Pancreas (tissue), 10 donors: ENCODE data around the gene CAMSAP1. TPM values are rescaled to one million over a fixed set of nuclear protein-coding genes. Genes with fewer than 3 reads are reported as not detected.
"Not testable (repeated sequence)": the region's sequence is repeated elsewhere in the genome, so short reads cannot be mapped to it uniquely, and the experiment has no call there.

Source experiments
- ATAC-seq, 4 donors: fragments of 200-7000 bp; cut with Tn5 transposase; one replicate each; pipeline versions ENCODE4 v1.8.0 to v1.9.1; 2020; ENCODE audit warnings: mild to moderate bottlenecking in 4 of 4, moderate library complexity in 4 of 4
- DNase-seq, 6 donors: peaks; one replicate each; pipeline ENCODE4 v3.0.0-alpha.2; 2020
- FAIRE-seq: peaks from 2 replicates; lab custom pipeline; 2012; peaks lifted over from hg19 to GRCh38; lab: Jason Lieb, UNC
- H3K27ac ChIP-seq, 4 donors: fragments of 200-600 bp; sonication (generic); 1 replicate in 3 of 4; 2 replicates in 1 of 4; pipeline versions ENCODE4 v1.5.0 to v1.8.0; 2020
- H3K27me3 ChIP-seq, 4 donors: fragments of 200-600 bp; one replicate each; pipeline ENCODE4 v1.8.0; 2021
- H3K36me3 ChIP-seq, 3 donors: fragments of 200-600 bp; sonication (generic) in 1 of 3; one replicate each; pipeline versions ENCODE4 v1.5.0 to v1.8.0; 2020 to 2021
- H3K4me1 ChIP-seq, 3 donors: fragments of 200-600 bp; one replicate each; pipeline ENCODE4 v1.8.0; 2021
- H3K4me3 ChIP-seq, 4 donors: fragments of 200-600 bp; sonication (generic) in 2 of 4; one replicate each; pipeline versions ENCODE4 v1.5.0 to v1.8.0; 2020 to 2021
- H3K9me3 ChIP-seq, 4 donors: fragments of 200-600 bp; one replicate each; pipeline ENCODE4 v1.8.0; 2021
- CTCF ChIP-seq, 4 donors: fragments of 200-600 bp; sonication (generic) in 3 of 4; IDR thresholded peaks; one replicate each; pipeline versions ENCODE4 v1.5.0 to v1.8.0; 2021; ENCODE audit warnings: antibody characterized with exemption in 4 of 4
- WGBS, 2 donors: extraction: QIAGEN DNeasy Blood & Tissue Kit; methylation state at CpG; one replicate each; pipeline ENCODE4 v1.1.7; 2013; 5-methylcytosine and 5-hydroxymethylcytosine counted together
- intact Hi-C, 3 donors: fragments of 100-400 bp; cut with DNase I; formaldehyde crosslinking; loops; one replicate each; pipeline versions ENCODE4 v1.11.1 to v1.14.2; 2022
- polyA plus RNA-seq, 2 donors: library from polyadenylated mRNA; stranded (reverse); fragments of 200-250 nt; gene quantifications; one replicate each; pipeline ENCODE4 v1.2.3, GENCODE V29; 2013
- total RNA-seq, 6 donors: library from RNA; stranded (reverse); fragmentation: NEBNext Ultra II Directional in 4 of 6; extraction: Animal tissue kit (Norgen Biotek cat#: 25700) in 4 of 6; gene quantifications; one replicate each; pipeline versions ENCODE4 v1.2.1 to v1.2.4, GENCODE V29; 2021 to 2023
- donor health status: healthy with polysubstance abuse.
- donor health status: DM: no; HTN: no; CAD: no; lungs with moderate emphysema.
- donor health status: DM: no; HTN: no; CAD: no.
- donor health status: control.
- donor health status: control.
- donor health status: Bipolar disorder and iron deficiency.
- donor health status: DM: yes; HTN: yes; CAD: no.
- donor health status: DM: no; HTN: no; CAD: no.
- donor health status: DM: no; HTN: no; CAD: no.
- donor health status: DM: yes; HTN: yes; CAD: no.

Gene CAMSAP1
- total and polyA plus RNA-seq, 8 donors: 3.8 to 20.1 (median 12.7) TPM

- 90 to 92% methylated on average over 18 of the region's 18 CpGs for WGBS, 2 donors
- no peak for TF ChIP-seq CTCF (IDR thresholded peaks at IDR 0.05)
- intact Hi-C loops: no loop called here
These were observed 38.6 kb upstream of the CAMSAP1 start for GRCh38 chr9:135945969-135946368.

GRCh38 chr9:135944444-135945252, 37.3 kb upstream of the CAMSAP1 start:
- Histone ChIP-seq H3K4me1 (no peaks in the 10 kb centered on the region), H3K36me3 (peaks cover 0 to 27% (median 8%) of the 10 kb centered on the region in 3 donors), H3K27me3 (no peaks in the 10 kb centered on the region), H3K9me3 (no peaks in the 10 kb centered on the region), H3K27ac (no peak overlapping the region), H3K4me3 (no peak overlapping the region)
- DNase-seq (no peak), ATAC-seq (no peak), FAIRE-seq (no peak)
- no peak for TF ChIP-seq CTCF (IDR thresholded peaks at IDR 0.05)
- WGBS, 2 donors: 91% methylated on average over 36 of the region's 36 CpGs
- intact Hi-C loops: no loop called here

More at GRCh38 chr9:135945969-135946368, 38.6 kb upstream of the CAMSAP1 start:
- no peaks in the 10 kb centered on the region for H3K27me3 ChIP-seq
- no peak for DNase-seq
- H3K9me3 ChIP-seq: no peaks in the 10 kb centered on the region
- FAIRE-seq: no peak
- H3K27ac ChIP-seq: no peak overlapping the region
- H3K4me1 ChIP-seq: no peaks in the 10 kb centered on the region
- no peak overlapping the region for H3K4me3 ChIP-seq
- H3K36me3 ChIP-seq: peaks cover 0 to 30% (median 8%) of the 10 kb centered on the region in 3 donors
- ATAC-seq: no peak

- intact Hi-C loops, DNase-seq, ATAC-seq, H3K27ac ChIP-seq, H3K4me1 ChIP-seq, FAIRE-seq, H3K27me3 ChIP-seq, H3K9me3 ChIP-seq, H3K4me3 ChIP-seq: not testable (repeated sequence)
- peaks cover 0 to 31% (median 8%) of the 10 kb centered on the region in 3 donors for H3K36me3 ChIP-seq
- WGBS, 2 donors: 95% methylated on average over 6 of the region's 6 CpGs
These were observed 36.3 kb upstream of the CAMSAP1 start for GRCh38 chr9:135943604-135944003.

- Histone ChIP-seq H3K27me3 (no peaks in the 10 kb centered on the region), H3K27ac (no peak overlapping the region), H3K4me1 (no peaks in the 10 kb centered on the region), H3K9me3 (no peaks in the 10 kb centered on the region), H3K4me3 (no peak overlapping the region), H3K36me3 (peaks cover 0 to 38% (median 8%) of the 10 kb centered on the region in 3 donors)
- DNase-seq (no peak), FAIRE-seq (no peak), ATAC-seq (no peak)
- TF ChIP-seq CTCF (IDR thresholded peaks at IDR 0.05): no peak
- WGBS, 2 donors: 86 to 91% methylated on average over 13 of the region's 13 CpGs
- intact Hi-C loops: no loop called here
These were observed 34.1 kb upstream of the CAMSAP1 start for GRCh38 chr9:135941288-135941995.

- DNase-seq: peak in 1 of 6 donors; percentile 41
- WGBS, 2 donors: 92 to 95% methylated on average over 33 of the region's 33 CpGs
- peaks cover 0 to 23% (median 0%) of the 10 kb centered on the region in 3 donors for H3K36me3 ChIP-seq
- no peak for ATAC-seq
- H3K27me3 ChIP-seq: no peaks in the 10 kb centered on the region
- FAIRE-seq: no peak
- H3K4me1 ChIP-seq: no peaks in the 10 kb centered on the region
- no peak overlapping the region for H3K27ac ChIP-seq
- intact Hi-C loops: no loop called here
- no peaks in the 10 kb centered on the region for H3K9me3 ChIP-seq
- TF ChIP-seq CTCF (IDR thresholded peaks at IDR 0.05): no peak
- no peak overlapping the region for H3K4me3 ChIP-seq
These were observed 32.3 kb upstream of the CAMSAP1 start for GRCh38 chr9:135939351-135940265.
